ENCODE data around the gene ADAM12. TPM values are rescaled to one million over a fixed set of nuclear protein-coding genes. Genes with fewer than 3 reads are reported as not detected.

ADAM12 gene
- total and polyA plus RNA-seq, 10 donors, result 0.51 to 7.0 (median 1.0) TPM

GRCh38 chr10:126357169-126357568 lies 31.1 kb downstream of the ADAM12 start:
- Histone ChIP-seq H3K4me3 (no peak overlapping the region), H3K27ac (no peak overlapping the region), H3K9me3 (peaks cover 0 to 65% (median 54%) of the 10 kb centered on the region in 8 donors), H3K4me1 (no peaks in the 10 kb centered on the region), H3K36me3 (no peaks in the 10 kb centered on the region), H3K27me3 (replicated peaks in 1 of 7) (peaks cover 0 to 2% (median 0%) of the 10 kb centered on the region in 7 donors)
- no peak for DNase-seq
- intact Hi-C loops (cut with DNase I; ENCODE audit: low total_unique reads), result no loop called here
- TF ChIP-seq POLR2AphosphoS5 (IDR thresholded peaks at IDR 0.05) (no peak), CTCF (IDR thresholded peaks at IDR 0.05 in 8 of 11, conservative IDR thresholded peaks at IDR 0.05 in 3 of 11) (no peak), POLR2A (IDR thresholded peaks at IDR 0.05) (no peak)

GRCh38 chr10:126353666-126354065 lies 34.6 kb downstream of the ADAM12 start:
- Histone ChIP-seq H3K4me1 (no peaks in the 10 kb centered on the region), H3K27ac (no peak overlapping the region), H3K9me3 (peaks cover 0 to 37% (median 32%) of the 10 kb centered on the region in 8 donors), H3K27me3 (replicated peaks in 1 of 7) (peaks cover 0 to 15% (median 0%) of the 10 kb centered on the region in 7 donors), H3K4me3 (no peak overlapping the region), H3K36me3 (no peaks in the 10 kb centered on the region)
- TF ChIP-seq POLR2AphosphoS5 (IDR thresholded peaks at IDR 0.05), result no peak
- no peak for TF ChIP-seq CTCF (IDR thresholded peaks at IDR 0.05 in 8 of 11, conservative IDR thresholded peaks at IDR 0.05 in 3 of 11)
- TF ChIP-seq POLR2A (IDR thresholded peaks at IDR 0.05), result no peak
- WGBS, 5 donors, result 90 to 100% (median 93%) methylated on average over 1 of the region's 1 CpG
- DNase-seq, result no peak
- intact Hi-C loops (cut with DNase I; ENCODE audit: low total_unique reads), result no loop called here

- H3K9me3 ChIP-seq, result peaks cover 0 to 25% (median 20%) of the 10 kb centered on the region in 8 donors
- WGBS, 5 donors, result 47 to 66% (median 58%) methylated on average over 4 of the region's 4 CpGs
- H3K36me3 ChIP-seq, result no peaks in the 10 kb centered on the region
- TF ChIP-seq CTCF (IDR thresholded peaks at IDR 0.05 in 8 of 11, conservative IDR thresholded peaks at IDR 0.05 in 3 of 11), result no peak
- TF ChIP-seq POLR2AphosphoS5 (IDR thresholded peaks at IDR 0.05), result no peak
- no peak for TF ChIP-seq POLR2A (IDR thresholded peaks at IDR 0.05)
- no peaks in the 10 kb centered on the region for H3K4me1 ChIP-seq
- intact Hi-C loops (cut with DNase I; ENCODE audit: low total_unique reads), result no loop called here
- peaks cover 0 to 23% (median 0%) of the 10 kb centered on the region in 7 donors for H3K27me3 ChIP-seq (replicated peaks in 1 of 7)
- DNase-seq, result no peak
- H3K27ac ChIP-seq, result no peak overlapping the region
- H3K4me3 ChIP-seq, result no peak overlapping the region
Measured at GRCh38 chr10:126352453-126352852, 35.8 kb downstream of the ADAM12 start.

GRCh38 chr10:126351021-126351420 lies 37.3 kb downstream of the ADAM12 start:
- intact Hi-C loops (cut with DNase I; ENCODE audit: low total_unique reads), result no loop called here
- Histone ChIP-seq H3K27ac (no peak overlapping the region), H3K36me3 (no peaks in the 10 kb centered on the region), H3K9me3 (peaks cover 0 to 11% (median 6%) of the 10 kb centered on the region in 8 donors), H3K27me3 (replicated peaks in 1 of 7) (peaks cover 0 to 23% (median 0%) of the 10 kb centered on the region in 7 donors), H3K4me3 (no peak overlapping the region), H3K4me1 (no peaks in the 10 kb centered on the region)
- TF ChIP-seq CTCF (IDR thresholded peaks at IDR 0.05 in 8 of 11, conservative IDR thresholded peaks at IDR 0.05 in 3 of 11) (no peak), POLR2AphosphoS5 (IDR thresholded peaks at IDR 0.05) (no peak), POLR2A (IDR thresholded peaks at IDR 0.05) (no peak)
- 51 to 73% (median 61%) methylated on average over 6 of the region's 6 CpGs for WGBS, 5 donors
- no peak for DNase-seq

Measured in spleen (tissue), 11 donors.